Hepatic stellate cell (primary cell): ENCODE measurements around the gene SH3BGR.
"Not testable (repeated sequence)": the region's sequence is repeated elsewhere in the genome, so short reads cannot be mapped to it uniquely, and the experiment has no call there.

Source experiments
- DNase-seq: peaks from one replicate; pipeline ENCODE4 v3.0.0; 2011; ENCODE audit warnings: low spot score

Gene SH3BGR

DNA sequence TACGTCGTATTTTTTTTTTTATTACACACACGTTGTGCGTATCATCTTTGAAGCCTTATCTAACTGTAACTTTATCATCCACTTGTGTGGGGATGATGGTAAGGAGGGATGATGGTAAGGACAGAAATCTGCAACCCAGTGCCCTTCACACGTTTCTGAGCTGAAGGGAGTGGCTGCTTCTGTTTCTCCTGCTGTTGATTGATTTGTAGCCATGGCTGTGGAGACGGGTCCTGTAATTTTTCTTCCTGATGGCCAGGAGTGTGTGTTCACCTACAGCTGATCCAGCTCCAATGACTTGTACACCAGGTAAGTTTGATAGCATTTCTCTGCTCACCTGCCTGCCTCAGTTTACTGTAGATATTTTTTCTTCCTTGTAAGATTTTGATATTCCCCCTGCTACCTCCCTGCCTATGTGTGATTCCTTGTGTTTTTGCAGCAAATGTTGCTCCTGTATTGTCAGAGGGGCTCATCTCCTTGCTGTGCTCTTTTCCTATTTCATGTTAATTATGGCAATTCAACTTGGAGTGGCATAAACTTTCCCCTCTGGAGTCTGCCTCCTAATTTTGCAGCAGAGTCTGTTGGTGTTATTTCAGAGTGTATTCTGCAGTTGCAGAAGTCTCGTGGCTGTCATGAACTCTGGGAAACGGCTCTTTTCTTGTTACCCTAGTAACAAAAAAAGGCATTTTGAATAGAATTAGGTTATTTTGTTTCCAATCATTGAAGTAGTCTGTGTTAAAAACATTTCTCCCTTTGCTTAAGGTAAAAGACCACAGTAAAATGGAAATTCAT is 64.1 kb downstream of the SH3BGR start:
- DNase-seq, result no peak

- peak; percentile 62 for DNase-seq
Observed at GRCh38 chr21:39518055-39518846, 66.5 kb downstream of the SH3BGR start.

DNA sequence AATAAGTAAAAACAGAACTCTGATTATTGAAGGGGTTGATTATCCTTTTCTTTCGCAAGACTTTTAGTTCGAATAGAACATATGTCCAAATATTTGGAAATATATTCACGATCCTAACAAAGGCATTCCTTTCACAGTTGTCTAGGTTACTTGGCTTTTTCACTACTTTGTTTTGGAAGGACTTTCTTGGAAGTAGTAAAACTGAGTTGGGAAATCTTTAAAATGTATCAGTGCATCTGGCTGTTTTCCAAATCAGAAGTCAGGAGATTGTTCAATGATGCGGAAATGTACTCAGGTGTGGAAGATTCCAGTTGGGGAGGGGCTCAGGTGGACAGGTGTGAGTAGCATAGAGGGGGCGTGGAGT is 67.1 kb downstream of the SH3BGR start:
- no peak for DNase-seq

DNA sequence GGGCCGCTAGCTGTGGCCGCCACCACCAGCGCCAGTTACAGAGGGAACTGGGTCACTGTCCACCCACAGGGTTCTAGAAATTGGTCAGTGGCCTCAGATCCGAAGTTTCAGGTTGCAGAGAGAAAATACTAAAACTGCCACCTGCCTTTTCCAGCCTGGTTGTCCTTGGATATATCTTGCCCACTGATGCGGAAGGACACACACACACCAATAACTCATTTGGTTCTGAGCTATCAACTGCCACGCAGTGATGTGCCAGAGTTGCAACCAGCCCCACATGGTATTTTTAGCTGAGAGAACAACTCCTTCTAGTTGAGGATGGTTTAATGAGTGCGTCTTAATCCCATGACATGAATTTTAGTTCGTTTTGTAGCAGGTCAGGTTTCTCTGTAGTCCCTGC is 68.1 kb downstream of the SH3BGR start:
- DNase-seq, result no peak

GRCh38 chr21:39523399-39523798 is 71.6 kb downstream of the SH3BGR start:
- DNase-seq, result no peak

- no peak for DNase-seq
Observed at GRCh38 chr21:39523915-39524314, 72.1 kb downstream of the SH3BGR start.

- DNase-seq, result no peak
Observed at GRCh38 chr21:39525129-39525528, 73.4 kb downstream of the SH3BGR start.

DNA sequence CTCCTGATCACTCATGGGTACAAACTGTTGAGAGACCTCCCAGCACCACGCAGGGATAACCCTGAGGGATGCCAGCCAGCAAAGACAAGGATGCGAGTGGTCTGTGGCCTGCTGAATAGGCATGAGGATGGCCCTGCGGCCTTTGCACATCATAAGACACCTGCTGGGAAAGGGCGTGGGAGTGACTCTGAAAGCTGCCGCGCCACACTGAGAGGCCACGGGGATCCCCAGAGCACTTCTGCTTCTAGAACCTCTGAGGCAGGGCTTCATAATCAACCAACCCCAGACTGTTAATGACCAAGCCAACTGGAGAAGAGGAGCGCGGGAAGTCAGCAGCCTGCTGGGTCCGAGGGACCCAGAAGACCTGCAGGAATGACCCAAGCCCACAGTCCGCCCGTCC is 73.8 kb downstream of the SH3BGR start:
- no peak for DNase-seq

DNA sequence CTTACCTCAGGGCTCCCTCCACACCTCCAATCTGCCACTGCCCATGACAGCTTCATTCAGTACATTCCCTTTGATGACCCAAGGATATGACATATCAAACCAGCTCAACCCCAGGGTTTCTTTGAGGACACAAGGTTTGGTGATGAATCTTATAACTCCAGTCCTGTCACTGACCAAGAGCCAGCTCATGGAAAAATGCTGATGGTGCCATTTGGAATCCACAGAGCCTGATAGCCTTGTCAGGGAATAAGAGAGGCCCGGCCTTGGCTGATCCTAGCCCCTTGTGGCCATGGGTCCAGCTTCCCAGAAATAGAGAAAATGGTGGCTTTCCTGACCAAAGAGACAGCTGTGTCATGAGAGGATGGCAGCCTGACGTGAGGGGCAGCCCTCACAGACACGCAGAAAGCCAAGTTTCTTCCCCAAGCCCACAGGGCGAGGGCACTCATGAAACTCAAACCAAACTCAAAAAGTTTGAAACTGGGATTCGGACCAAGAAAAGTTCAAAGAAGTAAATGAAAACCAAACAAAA is 75.4 kb downstream of the SH3BGR start:
- no peak for DNase-seq

DNA sequence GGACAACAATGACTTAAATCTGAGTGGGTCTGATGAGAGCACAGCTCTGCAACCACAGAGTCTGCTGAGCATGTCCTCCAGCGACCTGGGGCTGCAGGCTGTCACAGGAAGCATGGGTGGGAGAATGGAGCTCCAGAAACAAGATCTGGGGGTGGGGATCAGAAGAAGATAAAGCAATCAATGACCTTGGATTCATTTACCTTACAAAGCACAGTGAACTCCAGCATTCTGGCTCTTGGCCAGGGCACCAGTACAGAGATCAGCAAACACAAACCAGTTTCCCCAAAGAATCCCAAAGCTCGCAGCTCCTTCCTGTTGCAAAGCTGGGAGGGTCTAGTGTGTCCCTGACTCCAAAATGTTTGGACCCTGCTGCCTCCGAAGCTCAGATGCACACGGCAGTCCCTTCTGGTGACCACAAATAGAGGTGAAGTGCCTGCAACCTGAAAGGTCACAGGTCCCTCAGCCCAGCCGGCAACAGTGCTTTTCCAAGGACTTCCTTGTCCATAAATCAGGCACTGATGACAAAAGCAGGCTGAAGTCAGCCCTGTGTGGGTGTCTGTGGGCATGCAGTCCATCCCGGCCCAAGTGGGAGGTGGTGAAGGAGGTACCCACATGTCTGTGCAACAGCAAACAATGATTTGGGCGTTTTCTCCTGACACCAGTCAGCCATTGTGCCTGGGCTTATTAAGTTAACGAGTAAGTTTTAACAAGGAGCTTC is 76.1 kb downstream of the SH3BGR start:
- no peak for DNase-seq

DNA sequence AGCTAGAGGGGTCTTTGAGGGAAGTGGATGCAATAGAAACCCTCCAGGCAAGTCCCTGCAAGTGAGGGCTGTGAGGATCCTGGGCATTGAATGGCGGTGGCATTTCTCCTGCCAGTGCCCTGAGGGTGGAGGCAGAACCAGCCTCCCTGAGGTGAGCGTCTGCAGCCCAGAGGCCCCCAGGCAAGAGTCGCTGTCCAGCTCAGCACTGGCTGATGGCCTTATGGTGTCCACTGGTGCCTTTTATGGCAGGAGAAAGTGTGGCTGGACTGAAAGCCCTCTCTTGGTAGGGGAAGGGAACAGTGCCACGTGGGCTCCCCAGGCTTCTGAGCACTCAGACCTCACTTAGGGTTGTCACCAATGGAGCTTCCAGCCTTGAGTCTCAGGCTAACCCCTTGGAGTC is 77.3 kb downstream of the SH3BGR start:
- no peak for DNase-seq

- no peak for DNase-seq
Observed at GRCh38 chr21:39531064-39531463, 79.3 kb downstream of the SH3BGR start.

DNA sequence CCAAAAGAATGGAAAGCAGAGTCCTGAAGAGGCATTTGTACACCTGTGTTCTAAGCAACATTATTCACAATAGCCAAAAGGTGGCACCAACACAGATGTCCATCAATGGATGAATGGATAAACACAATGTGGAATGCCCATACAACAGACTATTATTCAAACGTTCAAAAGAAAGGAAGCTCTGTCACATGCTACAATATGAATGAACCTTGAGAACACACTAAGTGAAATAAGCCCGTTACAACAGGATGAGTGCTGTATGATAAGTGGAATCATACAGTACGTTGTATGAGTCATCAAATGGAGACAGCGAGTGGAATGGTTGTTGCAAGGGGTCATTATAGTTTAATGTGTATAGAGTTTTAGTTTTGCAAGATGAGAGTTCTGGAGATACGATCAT is 80.1 kb downstream of the SH3BGR start:
- no peak for DNase-seq

DNA sequence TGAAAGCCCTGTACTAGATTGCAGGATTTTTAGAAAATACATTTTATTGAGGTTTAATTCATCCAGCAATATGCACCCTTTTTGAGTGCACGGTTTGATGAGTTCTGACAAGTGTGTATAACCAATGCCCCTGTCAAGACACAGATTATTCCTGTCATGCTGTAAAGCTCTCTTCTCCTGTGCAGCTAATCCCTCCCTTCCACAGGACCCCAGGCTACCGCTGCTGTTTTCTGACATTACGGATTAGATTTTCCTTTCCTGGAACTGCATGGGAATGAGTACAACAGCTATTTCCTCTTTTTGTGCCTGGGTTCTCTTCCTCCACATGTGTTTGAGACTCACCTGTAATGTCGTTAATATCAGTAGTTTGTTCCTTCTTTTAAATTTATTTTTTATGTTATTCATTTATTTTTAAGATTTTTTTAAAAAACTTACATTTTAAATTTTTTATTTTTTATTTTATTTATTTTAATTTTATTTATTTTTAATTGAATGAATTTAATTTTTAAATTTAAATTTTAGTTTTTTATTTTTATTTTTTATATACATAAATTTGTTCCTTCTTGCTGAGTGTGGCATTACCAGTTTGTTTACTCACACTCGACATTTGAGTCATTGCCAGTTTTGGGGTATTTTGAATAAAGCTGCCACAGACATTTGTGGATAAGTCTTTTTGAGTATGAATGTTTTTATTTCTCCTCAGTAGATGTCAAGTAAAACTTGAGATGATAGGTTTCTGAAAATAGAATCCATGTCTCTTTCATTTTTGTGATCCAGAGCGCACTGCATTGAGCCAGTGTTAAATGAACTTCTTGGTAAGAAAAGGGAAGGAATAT is 82.0 kb downstream of the SH3BGR start:
- DNase-seq, result no peak

DNA sequence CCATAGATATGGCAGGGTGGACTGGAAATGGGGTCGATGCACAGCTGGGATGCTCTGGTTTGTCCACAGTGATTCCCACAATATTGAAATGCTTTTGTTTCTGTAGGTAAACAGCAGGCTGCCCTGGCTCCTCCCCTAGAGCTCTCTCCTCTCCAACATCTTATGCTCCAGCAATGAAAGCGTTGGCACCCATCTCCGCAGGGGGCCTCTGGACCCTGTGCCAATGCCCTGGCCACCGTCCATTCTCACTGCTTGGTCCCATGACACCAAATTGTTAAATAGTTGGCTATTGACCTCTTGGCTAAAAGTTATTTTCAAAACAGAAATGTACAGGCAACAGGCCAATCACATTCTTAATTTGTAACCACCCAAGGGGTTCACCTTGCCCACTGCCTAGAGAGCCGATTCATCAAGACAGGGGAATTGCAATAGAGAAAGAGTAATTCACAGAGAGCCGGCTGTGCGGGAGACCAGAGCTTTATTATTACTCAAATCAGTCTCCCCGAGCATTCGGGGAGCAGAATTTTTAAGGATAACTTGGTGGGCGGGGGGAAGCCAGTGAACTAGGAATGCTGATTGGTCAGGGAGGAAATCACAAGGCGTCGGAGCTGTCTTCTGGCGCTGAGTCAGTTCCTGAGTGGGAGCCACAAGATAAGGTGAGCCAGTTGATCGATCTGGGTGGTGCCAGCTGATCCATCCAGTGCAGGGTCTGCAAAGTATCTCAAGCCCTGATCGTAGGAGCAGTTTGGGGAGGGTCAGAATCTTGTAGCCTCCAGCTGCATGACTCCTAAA is 84.1 kb downstream of the SH3BGR start:
- DNase-seq, result no peak

DNA sequence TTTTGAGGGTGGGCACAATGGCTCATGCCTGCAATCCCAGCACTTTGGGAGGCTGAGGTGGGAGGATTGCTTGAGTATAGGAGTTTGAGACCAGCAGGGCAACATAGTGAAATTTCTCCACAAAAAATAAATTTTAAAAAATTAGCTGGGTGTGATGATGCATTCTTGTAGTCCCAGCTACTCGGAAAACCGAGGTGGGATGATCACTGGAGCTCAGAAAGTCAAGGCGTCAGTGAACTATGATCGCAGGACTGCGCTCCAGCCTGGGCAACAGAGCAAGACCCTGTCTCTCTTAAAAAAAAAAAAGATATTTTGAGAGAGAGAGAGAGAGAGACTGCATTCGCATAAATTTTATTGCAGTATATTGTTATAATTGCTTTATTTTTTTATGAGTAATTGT is 85.1 kb downstream of the SH3BGR start:
- DNase-seq, result no peak

DNA sequence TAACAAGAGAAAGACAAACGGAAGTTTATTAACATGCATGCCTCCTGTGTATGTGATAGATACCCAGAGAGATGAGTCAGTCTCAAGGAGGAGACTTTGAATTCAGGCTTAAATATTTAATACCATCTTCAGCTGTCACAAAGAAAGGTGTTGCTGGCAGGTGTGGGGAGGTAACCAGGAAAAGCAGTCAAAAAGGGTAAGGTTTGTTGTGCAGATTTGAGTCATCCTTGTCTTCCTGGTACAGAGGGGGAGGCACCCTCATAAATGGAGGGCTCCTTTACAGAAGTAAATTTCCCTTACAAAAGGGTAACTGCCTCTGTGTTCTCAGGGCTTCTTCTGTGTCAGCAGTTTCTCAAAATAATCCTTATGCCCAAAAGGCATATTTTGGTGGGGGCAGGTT is 85.8 kb downstream of the SH3BGR start:
- no peak for DNase-seq

DNA sequence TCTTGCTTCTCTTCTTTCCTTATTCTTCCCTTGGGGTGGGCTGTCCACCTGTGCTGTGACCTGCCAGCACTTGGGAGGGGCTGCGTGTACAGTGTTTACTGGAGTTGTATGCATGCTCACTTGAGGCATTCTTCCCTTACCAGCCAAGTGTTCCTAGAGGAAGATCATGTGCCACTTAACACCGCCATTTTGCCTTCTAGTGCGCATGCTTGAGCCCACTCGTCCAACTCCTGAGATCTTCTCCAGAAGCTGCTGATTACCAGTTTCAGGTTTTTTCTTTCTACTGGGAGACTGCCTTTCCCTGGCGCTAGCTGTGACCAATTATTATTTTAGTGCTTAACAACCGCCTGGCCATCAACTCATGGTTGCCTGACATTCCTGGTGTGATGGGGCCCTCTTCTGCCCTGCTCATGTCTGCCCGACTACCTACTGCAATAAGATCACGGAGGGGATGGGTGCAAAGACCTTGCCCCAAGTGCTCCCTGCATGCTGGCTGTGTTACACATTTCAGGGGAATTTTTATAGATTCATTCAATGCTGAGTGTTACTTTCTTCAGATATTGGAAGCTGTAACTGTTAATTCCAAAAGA is 86.8 kb downstream of the SH3BGR start:
- no peak for DNase-seq

DNA sequence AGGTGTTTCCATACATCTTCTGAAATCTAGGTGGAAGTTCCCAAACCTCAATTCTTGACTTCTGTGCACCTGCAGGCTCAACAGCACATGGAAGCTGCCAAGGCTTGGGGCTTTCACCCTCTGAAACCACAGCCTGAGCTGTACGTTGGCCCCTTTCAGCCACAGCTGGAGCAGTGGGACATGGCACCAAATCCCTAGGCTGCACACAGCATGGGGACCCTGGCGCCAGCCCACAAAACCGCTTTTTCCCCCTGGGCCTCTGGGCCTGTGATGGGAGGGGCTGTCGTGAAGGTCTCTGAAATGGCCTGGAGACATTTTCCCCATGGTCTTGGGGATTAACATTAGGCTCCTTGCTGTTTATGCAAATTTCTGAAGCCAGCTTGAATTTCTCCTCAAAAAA is 88.6 kb downstream of the SH3BGR start:
- not testable (repeated sequence) for DNase-seq

DNA sequence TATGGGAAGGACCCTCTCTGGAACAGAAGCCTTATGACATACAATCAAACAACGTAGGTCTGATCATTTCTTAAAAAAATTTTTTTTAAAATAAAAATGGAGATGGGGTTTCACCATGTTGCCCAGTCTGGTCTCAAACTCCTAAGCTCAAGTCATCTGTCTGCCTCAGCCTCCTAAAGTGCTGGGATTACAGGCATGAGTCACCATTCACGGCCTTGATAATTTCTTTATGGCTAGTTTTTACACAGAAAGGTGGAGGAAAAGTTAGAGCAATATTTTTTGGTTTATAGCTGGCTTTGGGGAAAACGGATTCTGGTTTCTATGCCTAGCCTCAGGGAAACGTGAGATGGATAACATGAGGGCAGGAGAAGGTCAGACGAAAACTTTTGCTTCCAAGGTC is 91.0 kb downstream of the SH3BGR start:
- DNase-seq, result no peak

- no peak for DNase-seq
Observed at GRCh38 chr21:39546522-39546921, 94.8 kb downstream of the SH3BGR start.
